Measurements from ENCODE around the gene ST6GALNAC4. TPM values are rescaled to one million over a fixed set of nuclear protein-coding genes. Genes with fewer than 3 reads are reported as not detected.

Gene ST6GALNAC4
- polyA plus RNA-seq, 1 of the 3 experiments (the other 2 are of a cell fraction) = 30.2 TPM

GRCh38 chr9:127955294-127956015 lies 38.6 kb upstream of the ST6GALNAC4 start:
- CTCF ChIA-PET = interaction anchor here (0.6 to 9.9 kb wide), 27 partner anchors 8 to 170 kb away, joined by 3 to 125 read pairs (median 4); partner anchors contain the start of genes CDK9 and EEIG1
- peak; percentile 79 for DNase-seq
- Histone ChIP-seq H3K4me3 (ENCODE audit: low read depth in 2 of 2, low read length in 1 of 2) (no peak overlapping the region), H3K27ac (ENCODE audit: low read depth in 2 of 2, low read length in 1 of 2) (peak overlapping the region in 1 of 2 experiments; percentile 54; a peak in 1 of 4 replicates), H3K27me3 (ENCODE audit: insufficient read depth) (no peaks in the 10 kb centered on the region), H3K4me1 (ENCODE audit: control insufficient read depth in 1 of 2, insufficient read depth in 2 of 2, low read depth in 1 of 2, low read length in 1 of 2) (peaks cover 0 to 46% of the 10 kb centered on the region in 2 experiments; a peak in 2 of 4 replicates), H3K79me2 (ENCODE audit: insufficient read depth) (peaks cover 73% of the 10 kb centered on the region), H3K9me3 (no peaks in the 10 kb centered on the region), H3K4me2 (no peak overlapping the region), H3F3A (replicated peaks; ENCODE audit: insufficient read depth) (peaks cover 5% of the 10 kb centered on the region), H2AFZ (ENCODE audit: low read depth) (no peak overlapping the region), H4K20me1 (ENCODE audit: insufficient read depth) (peaks cover 51% of the 10 kb centered on the region), H3K36me3 (replicated peaks in 1 of 2; ENCODE audit: control insufficient read depth in 1 of 2, insufficient read depth in 2 of 2, low read length in 1 of 2) (no peaks in the 10 kb centered on the region), H3K9ac (no peak overlapping the region), H3K9me2 (no peaks in the 10 kb centered on the region)
- 59% methylated on average over 12 of the region's 12 CpGs for WGBS (ENCODE audit: low lambda C conversion rate)
- POLR2A ChIA-PET = interaction anchor here (0.8 to 1.2 kb wide), 2 partner anchors 12 to 26 kb away, joined by 3 to 4 read pairs; partner anchors contain the start of gene EEIG1
- TF ChIP-seq TCF12 (IDR thresholded peaks at IDR 0.05) (peak; percentile 64; the same call in 1 of the 2 replicates), SMC3 (IDR thresholded peaks at IDR 0.05; ENCODE audit: low read depth, low read length) (peak; percentile 55), RAD21 (IDR thresholded peaks at IDR 0.05; ENCODE audit: low read length) (peak; percentile 59), TEAD4 (IDR thresholded peaks at IDR 0.05; ENCODE audit: borderline replicate concordance, insufficient read depth) (no peak), SIN3A (IDR thresholded peaks at IDR 0.05; ENCODE audit: borderline replicate concordance, low read depth, low read length) (no peak), MAX (IDR thresholded peaks at IDR 0.05; ENCODE audit: low read depth) (no peak), USF2 (IDR thresholded peaks at IDR 0.05; ENCODE audit: borderline replicate concordance, low read depth, low read length) (no peak), GABPA (IDR thresholded peaks at IDR 0.05; ENCODE audit: low read depth) (no peak)

GRCh38 chr9:127954831-127955293 lies 38.0 kb upstream of the ST6GALNAC4 start:
- peaks cover 0 to 3% of the 10 kb centered on the region in 2 experiments for H3K36me3 ChIP-seq (replicated peaks in 1 of 2; ENCODE audit: control insufficient read depth in 1 of 2, insufficient read depth in 2 of 2, low read length in 1 of 2)
- H3K4me2 ChIP-seq = no peak overlapping the region
- H3K9me2 ChIP-seq = no peaks in the 10 kb centered on the region
- peaks cover 5% of the 10 kb centered on the region for H3F3A ChIP-seq (replicated peaks; ENCODE audit: insufficient read depth)
- peaks cover 71% of the 10 kb centered on the region for H3K79me2 ChIP-seq (ENCODE audit: insufficient read depth)
- peak; percentile 56 for DNase-seq
- no peaks in the 10 kb centered on the region for H3K9me3 ChIP-seq
- H4K20me1 ChIP-seq (ENCODE audit: insufficient read depth) = peaks cover 51% of the 10 kb centered on the region
- no peaks in the 10 kb centered on the region for H3K27me3 ChIP-seq (ENCODE audit: insufficient read depth)
- TF ChIP-seq USF1 (IDR thresholded peaks at IDR 0.05; ENCODE audit: borderline replicate concordance, low read depth) = no peak
- H3K4me3 ChIP-seq (ENCODE audit: low read depth in 2 of 2, low read length in 1 of 2) = no peak overlapping the region
- no peak overlapping the region for H2AFZ ChIP-seq (ENCODE audit: low read depth)
- peaks cover 0 to 46% of the 10 kb centered on the region in 2 experiments; a peak in 2 of 4 replicates for H3K4me1 ChIP-seq (ENCODE audit: control insufficient read depth in 1 of 2, insufficient read depth in 2 of 2, low read depth in 1 of 2, low read length in 1 of 2)
- 77% methylated on average over 9 of the region's 13 CpGs for WGBS (ENCODE audit: low lambda C conversion rate)
- CTCF ChIA-PET = interaction anchor here (0.6 to 9.9 kb wide), 21 partner anchors 8 to 163 kb away, joined by 3 to 125 read pairs (median 4); partner anchors contain the start of gene EEIG1
- peak overlapping the region in 1 of 2 experiments; percentile 54; a peak in 1 of 4 replicates for H3K27ac ChIP-seq (ENCODE audit: low read depth in 2 of 2, low read length in 1 of 2)
- POLR2A ChIA-PET = interaction anchor here (0.8 kb wide), 1 partner anchor 26 kb away, joined by 4 read pairs; the partner anchor contains the start of gene EEIG1
- H3K9ac ChIP-seq = no peak overlapping the region
